GM12873 (cell line): ENCODE data around the gene BCL7A.

Source experiments
- TF ChIP-seq, protein P1 (sequence below): IDR thresholded peaks from 2 replicates; pipeline ENCODE4 v1.5.1; 2012; ENCODE audit warnings: low read depth, mild to moderate bottlenecking, moderate library complexity, low read length, control low read depth; ENCODE audit not compliant: insufficient read depth; ENCODE audit errors: missing control alignments

The BCL7A gene

DNA sequence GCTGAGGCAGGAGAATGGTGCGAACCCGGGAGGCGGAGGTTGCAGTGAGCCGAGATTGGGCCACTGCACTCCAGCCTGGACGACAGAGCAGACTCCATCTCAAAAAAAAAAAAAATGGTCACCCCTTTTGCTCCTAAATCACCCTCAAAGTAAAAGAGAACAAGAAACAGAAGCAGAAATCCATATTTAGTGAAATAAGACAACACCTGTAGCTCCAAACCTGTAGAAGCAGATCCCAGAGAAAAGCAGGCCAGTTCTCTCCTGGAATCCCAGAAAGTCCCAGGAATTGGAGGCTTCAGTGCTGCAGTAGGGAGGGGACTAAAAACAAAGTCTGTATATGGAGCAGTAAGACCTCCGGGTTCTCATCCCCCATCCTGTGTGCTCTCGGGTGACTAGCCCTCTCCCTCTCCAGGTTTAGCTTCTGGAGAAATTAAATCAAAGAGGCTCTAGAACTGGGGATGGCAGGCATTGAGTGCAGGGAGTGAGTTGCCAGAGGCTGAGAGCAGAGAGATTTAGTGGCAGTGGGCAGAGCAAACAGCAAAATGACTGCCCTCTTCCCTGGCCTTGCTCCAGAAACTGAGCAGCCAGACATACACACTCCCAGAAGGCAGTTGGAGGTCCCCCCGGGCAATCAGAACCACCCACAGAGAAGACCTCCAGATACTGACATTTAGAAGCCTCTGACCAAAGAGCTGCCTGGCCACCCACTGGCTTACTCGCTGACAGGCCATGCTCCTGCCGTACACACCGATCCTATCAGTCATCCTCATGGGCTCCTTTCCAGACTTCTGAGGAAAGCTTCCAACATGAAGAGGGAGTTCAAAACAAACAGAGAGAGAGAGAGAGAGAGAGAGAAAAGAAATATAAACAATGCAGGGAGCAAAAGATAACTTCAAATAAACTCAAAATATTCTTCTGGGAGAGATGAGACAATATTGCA is 50.6 kb downstream of the BCL7A start:
- TF ChIP-seq, protein P1, sequence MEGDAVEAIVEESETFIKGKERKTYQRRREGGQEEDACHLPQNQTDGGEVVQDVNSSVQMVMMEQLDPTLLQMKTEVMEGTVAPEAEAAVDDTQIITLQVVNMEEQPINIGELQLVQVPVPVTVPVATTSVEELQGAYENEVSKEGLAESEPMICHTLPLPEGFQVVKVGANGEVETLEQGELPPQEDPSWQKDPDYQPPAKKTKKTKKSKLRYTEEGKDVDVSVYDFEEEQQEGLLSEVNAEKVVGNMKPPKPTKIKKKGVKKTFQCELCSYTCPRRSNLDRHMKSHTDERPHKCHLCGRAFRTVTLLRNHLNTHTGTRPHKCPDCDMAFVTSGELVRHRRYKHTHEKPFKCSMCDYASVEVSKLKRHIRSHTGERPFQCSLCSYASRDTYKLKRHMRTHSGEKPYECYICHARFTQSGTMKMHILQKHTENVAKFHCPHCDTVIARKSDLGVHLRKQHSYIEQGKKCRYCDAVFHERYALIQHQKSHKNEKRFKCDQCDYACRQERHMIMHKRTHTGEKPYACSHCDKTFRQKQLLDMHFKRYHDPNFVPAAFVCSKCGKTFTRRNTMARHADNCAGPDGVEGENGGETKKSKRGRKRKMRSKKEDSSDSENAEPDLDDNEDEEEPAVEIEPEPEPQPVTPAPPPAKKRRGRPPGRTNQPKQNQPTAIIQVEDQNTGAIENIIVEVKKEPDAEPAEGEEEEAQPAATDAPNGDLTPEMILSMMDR = no peak

DNA sequence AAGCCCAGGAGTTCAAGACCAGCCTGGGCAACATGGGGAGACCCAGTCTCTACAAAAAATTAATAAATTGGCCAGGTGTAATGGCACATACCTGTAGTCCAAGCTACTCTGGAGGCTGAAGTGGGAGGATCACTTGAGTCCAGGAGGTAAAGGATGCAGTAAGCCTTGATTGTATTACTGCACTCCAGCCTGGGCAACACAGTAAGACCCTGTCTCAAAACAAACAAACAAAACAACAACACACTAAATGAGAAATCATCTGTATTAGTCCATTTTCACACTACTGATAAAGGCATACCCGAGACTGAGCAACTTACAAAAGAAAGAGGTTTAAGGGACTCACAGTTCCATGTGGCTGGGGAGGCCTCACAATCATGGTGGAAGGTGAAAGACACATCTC is 52.1 kb downstream of the BCL7A start:
- TF ChIP-seq, protein P1 = no peak

DNA sequence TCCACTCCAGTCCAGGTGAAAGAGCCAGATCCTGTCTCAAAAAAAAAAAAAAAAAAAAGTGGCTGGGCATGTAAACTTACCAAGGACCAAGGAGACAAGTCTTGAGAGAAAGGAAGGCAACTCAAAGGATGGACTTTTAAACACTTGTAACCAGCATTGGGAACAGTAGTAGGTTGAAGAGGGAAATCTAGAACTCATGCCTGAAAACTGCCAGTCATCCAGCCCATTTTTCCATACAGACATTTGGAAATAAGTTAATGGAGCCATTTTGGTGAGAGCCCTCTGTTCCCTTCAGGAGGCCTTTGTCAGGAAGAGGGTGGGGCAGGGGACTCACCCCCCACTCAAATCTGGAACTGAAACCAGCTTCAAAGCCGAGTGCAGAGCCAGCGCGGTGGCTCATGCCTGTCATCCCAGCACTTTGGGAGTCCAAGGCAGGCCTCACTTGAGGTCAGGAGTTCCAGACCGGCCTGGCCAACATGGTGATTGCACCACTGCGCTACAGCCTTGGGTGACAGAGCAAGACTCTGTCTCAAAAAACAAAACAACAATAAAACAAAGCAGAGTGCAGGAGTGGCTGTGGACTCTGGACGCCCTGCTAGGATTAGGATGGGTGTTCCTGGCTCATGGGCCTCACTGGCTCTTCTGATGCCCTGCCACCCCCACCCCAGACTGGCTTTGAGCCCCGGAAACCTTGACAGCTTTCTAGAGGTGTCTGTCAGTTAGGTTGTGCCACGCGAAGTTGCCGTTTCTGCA is 55.2 kb downstream of the BCL7A start:
- TF ChIP-seq, protein P1 = no peak

DNA sequence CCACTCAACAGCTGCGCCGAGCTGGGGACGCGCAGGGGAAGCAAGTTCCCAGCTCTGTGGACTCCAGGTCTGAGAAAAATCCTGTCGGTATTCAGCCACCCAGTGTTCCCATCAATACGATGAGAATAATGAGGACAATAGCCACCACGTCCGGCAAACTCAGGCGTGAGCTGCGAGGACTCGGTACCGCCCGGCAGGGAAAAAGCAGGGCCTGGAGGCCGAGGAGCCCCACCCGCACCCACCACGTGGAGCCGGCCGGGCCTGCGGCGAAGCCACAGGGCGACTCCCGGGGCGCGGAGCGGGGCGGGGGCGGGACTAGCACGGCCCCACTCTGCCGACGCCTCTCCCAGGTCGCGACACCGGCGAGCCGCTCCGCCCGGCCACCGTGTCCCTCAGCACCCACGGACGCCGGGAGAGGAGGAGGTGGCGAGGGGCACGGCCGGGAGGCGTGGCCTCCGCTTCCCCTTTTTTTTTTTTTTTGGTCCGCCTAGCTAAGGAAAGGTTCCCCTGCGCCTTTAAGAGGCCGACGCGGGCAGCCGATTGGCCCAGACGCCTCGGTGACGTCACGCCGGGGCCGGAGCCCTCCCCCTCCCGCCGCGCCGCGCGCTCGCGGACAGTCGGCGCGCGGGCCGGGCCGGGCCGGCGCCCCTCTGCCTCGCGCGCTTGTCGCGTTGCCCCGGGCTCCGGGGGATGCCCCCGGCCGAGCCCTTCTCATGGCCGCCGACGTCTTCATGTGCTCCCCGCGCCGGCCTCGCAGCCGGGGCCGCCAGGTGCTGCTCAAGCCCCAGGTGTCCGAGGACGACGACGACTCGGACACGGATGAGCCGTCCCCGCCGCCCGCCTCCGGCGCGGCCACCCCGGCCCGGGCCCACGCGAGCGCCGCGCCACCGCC is 56.7 kb downstream of the BCL7A start, which contains the start of gene MLXIP:
MLXIP (plus strand) TSS at position 616 of the 892 bp plus-strand sequence; CDS start at position 714, 98 bp downstream.
- TF ChIP-seq, protein P1 = no peak

DNA sequence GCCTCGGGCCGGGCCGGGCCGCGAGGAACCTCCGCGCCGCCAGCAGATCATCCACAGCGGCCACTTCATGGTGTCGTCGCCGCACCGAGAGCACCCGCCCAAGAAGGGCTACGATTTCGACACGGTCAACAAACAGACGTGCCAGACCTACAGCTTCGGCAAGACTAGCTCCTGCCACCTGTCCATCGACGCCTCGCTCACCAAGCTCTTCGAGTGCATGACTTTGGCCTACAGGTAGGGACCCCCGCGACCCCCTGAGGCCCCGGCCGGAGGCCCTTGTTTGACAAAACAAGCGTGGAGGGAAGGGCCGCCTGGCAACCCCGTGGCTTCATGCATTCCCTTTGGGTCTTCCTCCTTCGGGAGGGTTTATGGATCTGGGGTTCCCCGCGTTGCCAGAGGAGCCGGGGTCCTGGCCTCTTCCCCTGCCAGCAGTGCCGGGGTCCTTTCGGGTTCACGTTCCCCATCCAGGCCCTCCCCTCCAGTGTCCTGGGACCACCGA is 57.4 kb downstream of the BCL7A start:
- TF ChIP-seq, protein P1 = no peak

DNA sequence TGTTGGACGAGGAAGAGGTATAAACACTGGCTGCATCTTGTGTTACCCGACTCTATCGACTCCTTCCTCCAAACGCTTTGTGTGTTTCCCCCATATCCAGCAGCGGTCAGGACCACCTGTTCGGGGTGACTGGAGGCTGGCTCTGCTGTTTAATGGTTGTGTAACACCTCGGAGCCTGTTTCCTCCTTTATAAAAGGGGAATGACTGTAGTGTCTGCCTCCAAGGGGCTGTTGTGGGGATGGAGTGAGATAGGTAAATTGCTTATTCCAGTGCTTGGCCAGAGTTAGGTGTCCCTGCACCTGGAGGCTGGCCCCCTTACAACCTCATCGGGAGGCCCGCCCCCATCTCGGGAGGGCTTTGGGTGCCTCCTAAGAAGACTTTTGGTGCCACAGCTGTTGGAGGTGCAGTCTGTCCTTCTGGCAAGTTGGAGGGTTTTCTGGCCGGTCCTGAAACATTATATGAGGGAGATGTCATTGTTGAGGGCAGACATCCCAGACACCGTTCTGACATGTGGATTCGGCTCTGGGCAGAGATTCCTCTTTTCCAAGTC is 57.9 kb downstream of the BCL7A start:
- TF ChIP-seq, protein P1 = no peak
